ENCODE measurements around the gene HRK. TPM values are rescaled to one million over a fixed set of nuclear protein-coding genes. Genes with fewer than 3 reads are reported as not detected.

HRK gene
- total and polyA plus RNA-seq, 2 of the 13 experiments (the other 11 are each of a cell fraction or from before 2014, with no cell fraction given): 0.02 TPM; not detected in 1

GRCh38 chr12:116901612-116902011 lies 20.4 kb upstream of the HRK start:
- no peaks in the 10 kb centered on the region for H3K79me2 ChIP-seq (ENCODE audit: insufficient read depth, low read length)
- H3K4me2 ChIP-seq (ENCODE audit: low read depth, low read length): no peak overlapping the region
- no peak overlapping the region for H3K9ac ChIP-seq (ENCODE audit: insufficient read depth, low read depth, low read length)
- no peak for TF ChIP-seq ZBTB44 (CRISPR knock-in tag; IDR thresholded peaks at IDR 0.05)
- TF ChIP-seq ZNF589 (CRISPR knock-in tag; conservative IDR thresholded peaks at IDR 0.05): no peak
- no peak for TF ChIP-seq ZSCAN22 (CRISPR knock-in tag; IDR thresholded peaks at IDR 0.05)
- no peak for TF ChIP-seq MIER3 (CRISPR knock-in tag; IDR thresholded peaks at IDR 0.05; ENCODE audit: borderline replicate concordance)
- TF ChIP-seq ZNF567 (CRISPR knock-in tag; IDR thresholded peaks at IDR 0.05; ENCODE audit: borderline replicate concordance): no peak
- no peak for TF ChIP-seq ZNF281 (CRISPR knock-in tag; IDR thresholded peaks at IDR 0.05; ENCODE audit: borderline replicate concordance)
- TF ChIP-seq ZNF556 (CRISPR knock-in tag; IDR thresholded peaks at IDR 0.05; ENCODE audit: borderline replicate concordance): no peak
- no peak for TF ChIP-seq PHF8 (CRISPR knock-in tag; IDR thresholded peaks at IDR 0.05)
- TF ChIP-seq IKZF5 (CRISPR knock-in tag; IDR thresholded peaks at IDR 0.05): no peak
- no peak for TF ChIP-seq NR2F1 (CRISPR knock-in tag; IDR thresholded peaks at IDR 0.05)
- no peak for TF ChIP-seq MXI1 (IDR thresholded peaks at IDR 0.05; ENCODE audit: borderline replicate concordance, low read depth, low read length)
- TF ChIP-seq ZNF282 (IDR thresholded peaks at IDR 0.05; ENCODE audit: partially characterized antibody): no peak
- TF ChIP-seq CENPX (CRISPR knock-in tag; IDR thresholded peaks at IDR 0.05): no peak
- TF ChIP-seq THAP8 (CRISPR knock-in tag; IDR thresholded peaks at IDR 0.05; ENCODE audit: borderline replicate concordance): no peak
- no peak for TF ChIP-seq SMAD9 (CRISPR knock-in tag; IDR thresholded peaks at IDR 0.05)
- no peak for TF ChIP-seq ZNF230 (CRISPR knock-in tag; IDR thresholded peaks at IDR 0.05)
- no peak for TF ChIP-seq ZNF317 (CRISPR knock-in tag; IDR thresholded peaks at IDR 0.05)
- TF ChIP-seq NCOA5 (CRISPR knock-in tag; IDR thresholded peaks at IDR 0.05): no peak
- TF ChIP-seq HOXD1 (CRISPR knock-in tag; IDR thresholded peaks at IDR 0.05): no peak
- WGBS (ENCODE audit: low lambda C conversion rate): 2% methylated on average over 2 of the region's 2 CpGs
- DNase-seq (ENCODE audit: low spot score): no peak
- in situ Hi-C loops (cut with HindIII; ENCODE audit: extremely low pct_ligation_motif_present, low pct_unique_long_range_greater_than_20kb): no loop called here
- H3K4me1 ChIP-seq (ENCODE audit: insufficient read depth, low read length): no peaks in the 10 kb centered on the region
- intact Hi-C loops (cut with micrococcal nuclease; ENCODE audit: unreplicated experiment): no loop called here
- peaks cover 0 to 7% of the 10 kb centered on the region in 2 experiments; a peak in 2 of 5 replicates for H3K27me3 ChIP-seq (ENCODE audit: control insufficient read depth in 1 of 2, insufficient read depth in 2 of 2, low read length in 2 of 2)
- H3K9me3 ChIP-seq (ENCODE audit: low read length): no peaks in the 10 kb centered on the region
- no peak overlapping the region for H3K4me3 ChIP-seq (replicated peaks in 1 of 3; ENCODE audit: insufficient read depth in 1 of 3, low read depth in 2 of 3, low read length in 3 of 3)
- no peak for FAIRE-seq
- H3K27ac ChIP-seq (ENCODE audit: extremely low read length, insufficient read depth, low read length): no peak overlapping the region
- ChIA-PET POLR2A (no interaction called here), CTCF (ENCODE audit: low intra/inter-chr PET ratio, low total read pairs) (no interaction called here)
- H3K36me3 ChIP-seq (replicated peaks in 1 of 2; ENCODE audit: control insufficient read depth in 1 of 2, insufficient read depth in 2 of 2, low read length in 2 of 2): no peaks in the 10 kb centered on the region
- no peaks in the 10 kb centered on the region for H4K20me1 ChIP-seq (ENCODE audit: insufficient read depth, low read length)
- BruUV-seq (replicated peaks): no TSS peak
- ATAC-seq: no peak
- H2AFZ ChIP-seq (ENCODE audit: low read length): no peak overlapping the region
